HEK293 (cell line): ENCODE results near the gene ATP8B4.

Experiments
- BCL11B ChIP-seq: fragments of 450-650 bp; formaldehyde crosslinking; IDR thresholded peaks from 2 replicates; pipeline ENCODE4 v1.5.1; 2016; ENCODE audit warnings: low read depth, missing biosample characterization, missing genetic modification characterization
- HOXC10 ChIP-seq: sonication (generic); formaldehyde crosslinking; IDR thresholded peaks from 2 replicates; pipeline ENCODE4 v1.8.1; 2023; ENCODE audit warnings: mild to moderate bottlenecking, missing genetic modification reagents
- ZBTB17 ChIP-seq: fragments of 450-650 bp; formaldehyde crosslinking; IDR thresholded peaks from 2 replicates; pipeline ENCODE4 v1.5.1; 2016; ENCODE audit warnings: missing biosample characterization, missing genetic modification characterization
- ZBTB21 ChIP-seq: fragments of 450-650 bp; formaldehyde crosslinking; IDR thresholded peaks from 2 replicates; pipeline ENCODE4 v1.5.1; 2017; ENCODE audit warnings: missing biosample characterization, missing genetic modification characterization
- ZFP3 ChIP-seq: fragments of 450-650 bp; formaldehyde crosslinking; IDR thresholded peaks from 2 replicates; pipeline ENCODE4 v1.5.1; 2016; ENCODE audit warnings: low read depth, missing biosample characterization, missing genetic modification characterization
- ZNF114 ChIP-seq: fragments of 450-650 bp; formaldehyde crosslinking; IDR thresholded peaks from 2 replicates; pipeline ENCODE4 v1.5.0; 2017; ENCODE audit warnings: missing biosample characterization, missing genetic modification characterization
- ZNF2 ChIP-seq: fragments of 450-650 bp; formaldehyde crosslinking; IDR thresholded peaks from 2 replicates; pipeline ENCODE4 v1.5.1; 2016; ENCODE audit warnings: missing biosample characterization, missing genetic modification characterization
- ZNF292 ChIP-seq: fragments of 450-650 bp; formaldehyde crosslinking; IDR thresholded peaks from 2 replicates; pipeline ENCODE4 v1.5.1; 2016; ENCODE audit warnings: low read depth, missing biosample characterization, missing genetic modification characterization, borderline replicate concordance
- ZNF423 ChIP-seq: fragments of 450-650 bp; formaldehyde crosslinking; IDR thresholded peaks from 2 replicates; pipeline ENCODE4 v1.5.1; 2016; ENCODE audit warnings: missing biosample characterization, missing genetic modification characterization
- ZNF514 ChIP-seq: fragments of 450-650 bp; formaldehyde crosslinking; IDR thresholded peaks from 2 replicates; pipeline ENCODE4 v1.5.1; 2016; ENCODE audit warnings: missing biosample characterization, missing genetic modification characterization
- TF ChIP-seq, protein P1 (sequence below): fragments of 450-650 bp; formaldehyde crosslinking; IDR thresholded peaks from 2 replicates; pipeline ENCODE4 v1.5.1; 2016; ENCODE audit warnings: missing biosample characterization, missing genetic modification characterization
- TF ChIP-seq, protein P2 (sequence below): fragments of 450-650 bp; formaldehyde crosslinking; IDR thresholded peaks from 2 replicates; pipeline ENCODE4 v1.5.1; 2016; ENCODE audit warnings: missing biosample characterization, missing genetic modification characterization
- TF ChIP-seq, protein P3 (sequence below): IDR thresholded peaks from 2 replicates; pipeline ENCODE4 v1.6.1; 2011; ENCODE audit warnings: mild to moderate bottlenecking, low read depth, low read length, borderline replicate concordance
- TF ChIP-seq, protein P4 (sequence below): fragments of 450-650 bp; formaldehyde crosslinking; IDR thresholded peaks from 2 replicates; pipeline ENCODE4 v1.5.1; 2016; ENCODE audit warnings: missing biosample characterization, missing genetic modification characterization, low read depth

DNA sequence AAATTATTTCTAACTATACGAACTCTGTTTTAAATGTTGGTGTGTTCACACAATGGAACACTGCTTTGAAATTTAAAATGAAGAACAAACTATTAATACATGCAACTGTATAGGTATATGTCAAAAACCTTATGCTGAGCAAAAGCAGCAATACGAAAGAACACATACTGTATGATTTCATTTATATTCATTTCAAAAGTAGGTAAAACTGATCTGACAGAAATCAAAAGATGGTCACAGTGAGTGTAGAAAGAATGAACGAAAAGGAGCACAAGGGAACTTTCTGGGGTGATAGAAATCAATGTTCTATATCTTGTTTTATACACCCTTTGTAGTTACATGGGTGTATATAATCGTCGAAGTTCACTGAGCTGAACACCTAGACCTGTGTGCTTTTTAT lies 12.6 kb downstream of the ATP8B4 start:
- TF ChIP-seq, protein P1, sequence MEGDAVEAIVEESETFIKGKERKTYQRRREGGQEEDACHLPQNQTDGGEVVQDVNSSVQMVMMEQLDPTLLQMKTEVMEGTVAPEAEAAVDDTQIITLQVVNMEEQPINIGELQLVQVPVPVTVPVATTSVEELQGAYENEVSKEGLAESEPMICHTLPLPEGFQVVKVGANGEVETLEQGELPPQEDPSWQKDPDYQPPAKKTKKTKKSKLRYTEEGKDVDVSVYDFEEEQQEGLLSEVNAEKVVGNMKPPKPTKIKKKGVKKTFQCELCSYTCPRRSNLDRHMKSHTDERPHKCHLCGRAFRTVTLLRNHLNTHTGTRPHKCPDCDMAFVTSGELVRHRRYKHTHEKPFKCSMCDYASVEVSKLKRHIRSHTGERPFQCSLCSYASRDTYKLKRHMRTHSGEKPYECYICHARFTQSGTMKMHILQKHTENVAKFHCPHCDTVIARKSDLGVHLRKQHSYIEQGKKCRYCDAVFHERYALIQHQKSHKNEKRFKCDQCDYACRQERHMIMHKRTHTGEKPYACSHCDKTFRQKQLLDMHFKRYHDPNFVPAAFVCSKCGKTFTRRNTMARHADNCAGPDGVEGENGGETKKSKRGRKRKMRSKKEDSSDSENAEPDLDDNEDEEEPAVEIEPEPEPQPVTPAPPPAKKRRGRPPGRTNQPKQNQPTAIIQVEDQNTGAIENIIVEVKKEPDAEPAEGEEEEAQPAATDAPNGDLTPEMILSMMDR = no peak
- no peak for TF ChIP-seq ZNF423 (tag by site-specific recombination)
- TF ChIP-seq ZNF514 = no peak
- TF ChIP-seq ZBTB21 (tag by site-specific recombination) = no peak
- TF ChIP-seq, protein P2, sequence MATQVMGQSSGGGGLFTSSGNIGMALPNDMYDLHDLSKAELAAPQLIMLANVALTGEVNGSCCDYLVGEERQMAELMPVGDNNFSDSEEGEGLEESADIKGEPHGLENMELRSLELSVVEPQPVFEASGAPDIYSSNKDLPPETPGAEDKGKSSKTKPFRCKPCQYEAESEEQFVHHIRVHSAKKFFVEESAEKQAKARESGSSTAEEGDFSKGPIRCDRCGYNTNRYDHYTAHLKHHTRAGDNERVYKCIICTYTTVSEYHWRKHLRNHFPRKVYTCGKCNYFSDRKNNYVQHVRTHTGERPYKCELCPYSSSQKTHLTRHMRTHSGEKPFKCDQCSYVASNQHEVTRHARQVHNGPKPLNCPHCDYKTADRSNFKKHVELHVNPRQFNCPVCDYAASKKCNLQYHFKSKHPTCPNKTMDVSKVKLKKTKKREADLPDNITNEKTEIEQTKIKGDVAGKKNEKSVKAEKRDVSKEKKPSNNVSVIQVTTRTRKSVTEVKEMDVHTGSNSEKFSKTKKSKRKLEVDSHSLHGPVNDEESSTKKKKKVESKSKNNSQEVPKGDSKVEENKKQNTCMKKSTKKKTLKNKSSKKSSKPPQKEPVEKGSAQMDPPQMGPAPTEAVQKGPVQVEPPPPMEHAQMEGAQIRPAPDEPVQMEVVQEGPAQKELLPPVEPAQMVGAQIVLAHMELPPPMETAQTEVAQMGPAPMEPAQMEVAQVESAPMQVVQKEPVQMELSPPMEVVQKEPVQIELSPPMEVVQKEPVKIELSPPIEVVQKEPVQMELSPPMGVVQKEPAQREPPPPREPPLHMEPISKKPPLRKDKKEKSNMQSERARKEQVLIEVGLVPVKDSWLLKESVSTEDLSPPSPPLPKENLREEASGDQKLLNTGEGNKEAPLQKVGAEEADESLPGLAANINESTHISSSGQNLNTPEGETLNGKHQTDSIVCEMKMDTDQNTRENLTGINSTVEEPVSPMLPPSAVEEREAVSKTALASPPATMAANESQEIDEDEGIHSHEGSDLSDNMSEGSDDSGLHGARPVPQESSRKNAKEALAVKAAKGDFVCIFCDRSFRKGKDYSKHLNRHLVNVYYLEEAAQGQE (tag by site-specific recombination) = no peak
- TF ChIP-seq, protein P3, sequence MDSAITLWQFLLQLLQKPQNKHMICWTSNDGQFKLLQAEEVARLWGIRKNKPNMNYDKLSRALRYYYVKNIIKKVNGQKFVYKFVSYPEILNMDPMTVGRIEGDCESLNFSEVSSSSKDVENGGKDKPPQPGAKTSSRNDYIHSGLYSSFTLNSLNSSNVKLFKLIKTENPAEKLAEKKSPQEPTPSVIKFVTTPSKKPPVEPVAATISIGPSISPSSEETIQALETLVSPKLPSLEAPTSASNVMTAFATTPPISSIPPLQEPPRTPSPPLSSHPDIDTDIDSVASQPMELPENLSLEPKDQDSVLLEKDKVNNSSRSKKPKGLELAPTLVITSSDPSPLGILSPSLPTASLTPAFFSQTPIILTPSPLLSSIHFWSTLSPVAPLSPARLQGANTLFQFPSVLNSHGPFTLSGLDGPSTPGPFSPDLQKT = no peak
- TF ChIP-seq ZBTB17 (tag by site-specific recombination) = no peak
- no peak for TF ChIP-seq BCL11B (tag by site-specific recombination)
- TF ChIP-seq ZFP3 (tag by site-specific recombination) = no peak
- no peak for TF ChIP-seq HOXC10 (CRISPR knock-in tag)
- TF ChIP-seq ZNF292 = no peak
- TF ChIP-seq, protein P4, sequence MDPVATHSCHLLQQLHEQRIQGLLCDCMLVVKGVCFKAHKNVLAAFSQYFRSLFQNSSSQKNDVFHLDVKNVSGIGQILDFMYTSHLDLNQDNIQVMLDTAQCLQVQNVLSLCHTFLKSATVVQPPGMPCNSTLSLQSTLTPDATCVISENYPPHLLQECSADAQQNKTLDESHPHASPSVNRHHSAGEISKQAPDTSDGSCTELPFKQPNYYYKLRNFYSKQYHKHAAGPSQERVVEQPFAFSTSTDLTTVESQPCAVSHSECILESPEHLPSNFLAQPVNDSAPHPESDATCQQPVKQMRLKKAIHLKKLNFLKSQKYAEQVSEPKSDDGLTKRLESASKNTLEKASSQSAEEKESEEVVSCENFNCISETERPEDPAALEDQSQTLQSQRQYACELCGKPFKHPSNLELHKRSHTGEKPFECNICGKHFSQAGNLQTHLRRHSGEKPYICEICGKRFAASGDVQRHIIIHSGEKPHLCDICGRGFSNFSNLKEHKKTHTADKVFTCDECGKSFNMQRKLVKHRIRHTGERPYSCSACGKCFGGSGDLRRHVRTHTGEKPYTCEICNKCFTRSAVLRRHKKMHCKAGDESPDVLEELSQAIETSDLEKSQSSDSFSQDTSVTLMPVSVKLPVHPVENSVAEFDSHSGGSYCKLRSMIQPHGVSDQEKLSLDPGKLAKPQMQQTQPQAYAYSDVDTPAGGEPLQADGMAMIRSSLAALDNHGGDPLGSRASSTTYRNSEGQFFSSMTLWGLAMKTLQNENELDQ (tag by site-specific recombination) = no peak
- TF ChIP-seq ZNF114 (tag by site-specific recombination) = no peak
- no peak for TF ChIP-seq ZNF2 (tag by site-specific recombination)
